H1 (cell line): Measurements from ENCODE around the gene STRN. TPM values are rescaled to one million over a fixed set of nuclear protein-coding genes. Genes with fewer than 3 reads are reported as not detected.

Experiments
- CTCF ChIA-PET: fragments of 300-600 bp; sonication (Branson Sonifier 250); formaldehyde crosslinking; loops from one replicate; lab custom pipeline; 2021; ENCODE audit not compliant: partially characterized antibody; lab: Charles Lee
- POLR2A ChIA-PET: fragments of 300-600 bp; sonication (Branson Sonifier 250); formaldehyde crosslinking; loops from one replicate; lab custom pipeline; 2021; ENCODE audit warnings: inconsistent platforms; ENCODE audit not compliant: partially characterized antibody; lab: Charles Lee
- DNase-seq, 2 experiments: peaks; one replicate each; pipeline versions ENCODE4 v3.0.0 to v3.0.0-alpha.2; 2010 to 2022; ENCODE audit warnings: low spot score in 2 of 2, low read depth in 1 of 2, mixed read lengths in 1 of 2
- FAIRE-seq: peaks from 2 replicates; lab custom pipeline; 2011; peaks lifted over from hg19 to GRCh38; lab: Jason Lieb, UNC
- H2AFZ ChIP-seq: 2 replicates; pipeline ENCODE4 v1.8.1; 2012; ENCODE audit warnings: low read length, inconsistent platforms
- H2AK5ac ChIP-seq: 2 replicates; pipeline ENCODE4 v1.6.1; 2013; ENCODE audit warnings: low read depth, low read length
- H2BK120ac ChIP-seq: replicated peaks from 2 replicates; pipeline ENCODE3; 2013; ENCODE audit warnings: low read depth, low read length, inconsistent platforms
- H2BK12ac ChIP-seq: 2 replicates; pipeline ENCODE4 v1.6.1; 2013; ENCODE audit warnings: low read depth, low read length
- H2BK15ac ChIP-seq: 2 replicates; pipeline ENCODE4 v1.6.1; 2013; ENCODE audit warnings: low read length
- H2BK20ac ChIP-seq: 2 replicates; pipeline ENCODE4 v1.6.1; 2013; ENCODE audit warnings: low read length
- H2BK5ac ChIP-seq: 2 replicates; pipeline ENCODE4 v1.6.1; 2013; ENCODE audit warnings: low read depth, low read length
- H3K14ac ChIP-seq: 2 replicates; pipeline ENCODE4 v1.6.1; 2013; ENCODE audit warnings: inconsistent platforms; ENCODE audit not compliant: insufficient read length
- H3K18ac ChIP-seq: 2 replicates; pipeline ENCODE4 v1.6.1; 2013; ENCODE audit warnings: low read length; ENCODE audit errors: extremely low read depth
- H3K23ac ChIP-seq: 2 replicates; pipeline ENCODE4 v1.6.1; 2013; ENCODE audit warnings: inconsistent platforms; ENCODE audit not compliant: insufficient read length
- H3K23me2 ChIP-seq: 2 replicates; pipeline ENCODE4 v1.6.1; 2013; ENCODE audit warnings: low read depth, low read length
- H3K27ac ChIP-seq: 2 replicates; pipeline ENCODE4 v1.6.1; 2011; ENCODE audit warnings: low read depth, low read length, inconsistent platforms
- H3K27me3 ChIP-seq, 4 experiments: replicated peaks in 1 of 4; 1 replicate in 1 of 4; 2 replicates in 3 of 4; pipeline versions ENCODE4 v1.6.1 to v1.8.1; 2011 to 2013; ENCODE audit warnings: low read length in 3 of 4, mild to moderate bottlenecking in 3 of 4, inconsistent platforms in 2 of 4, mixed read lengths in 2 of 4, moderate library complexity in 1 of 4; ENCODE audit not compliant: control insufficient read depth in 3 of 4, insufficient read depth in 3 of 4; ENCODE audit errors: extremely low read depth in 1 of 4
- H3K36me3 ChIP-seq, 4 experiments: 2 replicates each; pipeline versions ENCODE4 v1.6.1 to v1.8.1; 2011 to 2013; ENCODE audit warnings: mild to moderate bottlenecking in 4 of 4, low read length in 3 of 4, moderate library complexity in 2 of 4, control low read depth in 1 of 4, inconsistent platforms in 1 of 4; ENCODE audit not compliant: insufficient read depth in 4 of 4, control insufficient read depth in 2 of 4
- H3K4ac ChIP-seq: replicated peaks from 2 replicates; pipeline ENCODE3; 2013; ENCODE audit warnings: low read length, low read depth, mixed read lengths, inconsistent platforms; ENCODE audit not compliant: insufficient read length
- H3K4me1 ChIP-seq, 4 experiments: replicated peaks in 1 of 4; 1 replicate in 1 of 4; 2 replicates in 3 of 4; pipeline versions ENCODE4 v1.6.1 to v1.8.1; 2011 to 2013; ENCODE audit warnings: low read length in 3 of 4, inconsistent platforms in 2 of 4, mixed read lengths in 1 of 4; ENCODE audit not compliant: insufficient read depth in 4 of 4, control insufficient read depth in 3 of 4
- H3K4me2 ChIP-seq, 2 experiments: 2 replicates each; pipeline versions ENCODE4 v1.6.1 to v1.8.1; 2011 to 2013; ENCODE audit warnings: low read depth in 2 of 2, low read length in 2 of 2, control low read depth in 1 of 2, inconsistent platforms in 1 of 2, mild to moderate bottlenecking in 1 of 2; ENCODE audit not compliant: insufficient read depth in 1 of 2
- H3K4me3 ChIP-seq, 4 experiments: fragments of 200-600, 300-600 bp in 1 of 4; sonication (generic), shearing (Covaris generic), sonication (Bioruptor Twin) in 1 of 4; 2 replicates each; pipeline versions ENCODE4 v1.5.1 to v1.8.1; 2011 to 2016; ENCODE audit warnings: low read length in 4 of 4, low read depth in 3 of 4, control low read depth in 2 of 4, inconsistent platforms in 2 of 4, mild to moderate bottlenecking in 2 of 4, mixed read lengths in 1 of 4, moderate library complexity in 1 of 4; ENCODE audit not compliant: insufficient read depth in 2 of 4; ENCODE audit errors: extremely low read depth in 1 of 4
- H3K56ac ChIP-seq: replicated peaks from 2 replicates; pipeline ENCODE3; 2013; ENCODE audit warnings: low read depth, mild to moderate bottlenecking, mixed read lengths, low read length, inconsistent platforms; ENCODE audit not compliant: insufficient read length
- H3K79me1 ChIP-seq: 2 replicates; pipeline ENCODE4 v1.6.1; 2013; ENCODE audit warnings: low read depth, low read length, control low read depth
- H3K79me2 ChIP-seq, 2 experiments: 2 replicates each; pipeline versions ENCODE4 v1.6.1 to v1.8.1; 2012 to 2013; ENCODE audit warnings: low read length in 2 of 2, mild to moderate bottlenecking in 2 of 2, inconsistent platforms in 1 of 2; ENCODE audit not compliant: insufficient read depth in 2 of 2, control insufficient read depth in 1 of 2
- H3K9ac ChIP-seq, 4 experiments: replicated peaks in 1 of 4; 1 replicate in 1 of 4; 2 replicates in 3 of 4; pipeline versions ENCODE4 v1.6.1 to v1.8.1; 2011 to 2013; ENCODE audit warnings: low read depth in 3 of 4, low read length in 3 of 4, control low read depth in 2 of 4, mild to moderate bottlenecking in 2 of 4, moderate library complexity in 2 of 4, inconsistent platforms in 1 of 4; ENCODE audit errors: extremely low read depth in 1 of 4
- H3K9me3 ChIP-seq, 2 experiments: 2 replicates each; pipeline versions ENCODE4 v1.6.1 to v1.8.1; 2012 to 2013; ENCODE audit warnings: mild to moderate bottlenecking in 2 of 2, moderate library complexity in 2 of 2, control low read depth in 1 of 2, inconsistent platforms in 1 of 2, low read depth in 1 of 2, low read length in 1 of 2, mixed read lengths in 1 of 2; ENCODE audit not compliant: insufficient read depth in 2 of 2
- H4K20me1 ChIP-seq, 2 experiments: replicated peaks in 1 of 2; 2 replicates each; pipeline versions ENCODE3 to v1.8.1; 2011 to 2013; ENCODE audit warnings: inconsistent platforms in 2 of 2, low read length in 2 of 2, mild to moderate bottlenecking in 1 of 2; ENCODE audit not compliant: insufficient read depth in 2 of 2, control insufficient read depth in 1 of 2
- H4K5ac ChIP-seq: 2 replicates; pipeline ENCODE4 v1.6.1; 2013; ENCODE audit warnings: low read length, low read depth, mixed read lengths, inconsistent platforms; ENCODE audit not compliant: insufficient read length
- H4K8ac ChIP-seq: 2 replicates; pipeline ENCODE4 v1.8.0; 2013; ENCODE audit warnings: mild to moderate bottlenecking, moderate library complexity, low read length, inconsistent platforms; ENCODE audit not compliant: insufficient read depth; ENCODE audit errors: extremely low read depth
- H4K91ac ChIP-seq: replicated peaks from 2 replicates; pipeline ENCODE3; 2013; ENCODE audit warnings: low read length, mixed read lengths, inconsistent platforms; ENCODE audit not compliant: insufficient read length
- CBX8 ChIP-seq: fragments of 300-800, 300-1000 bp; sonication (generic); IDR thresholded peaks from 2 replicates; pipeline ENCODE4 v1.7.1; 2016; ENCODE audit warnings: low read depth, low read length, borderline replicate concordance
- EZH2 ChIP-seq: fragments of 200-600 bp; sonication (generic); IDR thresholded peaks from 2 replicates; pipeline ENCODE4 v1.7.1; 2012; ENCODE audit warnings: low read depth, mild to moderate bottlenecking, moderate library complexity, low read length, inconsistent platforms; ENCODE audit not compliant: severe bottlenecking
- GABPA ChIP-seq: IDR thresholded peaks from 2 replicates; pipeline ENCODE4 v1.6.1; 2011; ENCODE audit warnings: mild to moderate bottlenecking, low read length, moderate library complexity, borderline replicate concordance; ENCODE audit not compliant: insufficient read depth
- SIN3A ChIP-seq, 2 experiments: IDR thresholded peaks in 1 of 2; conservative IDR thresholded peaks in 1 of 2; 2 replicates each; pipeline ENCODE4 v1.6.1; 2011 to 2012; ENCODE audit warnings: low read length in 2 of 2, improper control_type of control experiment in 1 of 2, low read depth in 1 of 2, mild to moderate bottlenecking in 1 of 2
- TEAD4 ChIP-seq: IDR thresholded peaks from 2 replicates; pipeline ENCODE4 v1.6.1; 2012; ENCODE audit warnings: low read depth, low read length, inconsistent platforms, mixed read lengths
- YY1 ChIP-seq: IDR thresholded peaks from 2 replicates; pipeline ENCODE4 v1.6.1; 2011; ENCODE audit warnings: low read depth, mild to moderate bottlenecking, low read length
- whole genome bisulfite sequencing, 2 experiments: shearing (Covaris generic) in 1 of 2; methylation state at CpG; one replicate each; pipeline versions ENCODE4 v1.1.6 to v1.1.7; 2013 to 2015; ENCODE audit warnings: low lambda C conversion rate in 2 of 2, mixed read lengths in 2 of 2, inconsistent platforms in 1 of 2, low coverage in 1 of 2, missing lambda C conversion rate in 1 of 2; ENCODE audit not compliant: insufficient replicate concordance in 2 of 2, insufficient coverage in 1 of 2, insufficient read length in 1 of 2; ENCODE audit errors: extremely low coverage in 1 of 2, missing lambda C conversion rate in 1 of 2; 5-methylcytosine and 5-hydroxymethylcytosine counted together
- polyA plus RNA-seq, 7 experiments: library from polyadenylated mRNA; depleted of rRNA in 3 of 7; stranded (reverse) in 5 of 7; unstranded in 2 of 7; fragments of >200 nt in 5 of 7; fragments of 200-250 nt in 2 of 7; gene quantifications; 1 replicate in 5 of 7; 2 replicates in 1 of 7; 4 replicates in 1 of 7; pipeline versions ENCODE4 v1.2.1 to v1.2.3, GENCODE V29; 2011 to 2013; ENCODE audit warnings: missing spikeins in 2 of 7, mixed read lengths in 2 of 7
- total RNA-seq: library from RNA; stranded (reverse); fragmentation: NEBNext Ultra II Directional; extraction: Animal tissue kit (Norgen Biotek cat#: 25700); gene quantifications from 2 replicates; pipeline ENCODE4 v1.2.1, GENCODE V29; 2021
- TF ChIP-seq, protein P1 (sequence below): IDR thresholded peaks from 2 replicates; pipeline ENCODE4 v1.6.1; 2012; ENCODE audit warnings: inconsistent platforms
- TF ChIP-seq, protein P2 (sequence below): IDR thresholded peaks from 2 replicates; pipeline ENCODE4 v1.6.1; 2011; ENCODE audit warnings: low read length, improper control_type of control experiment

STRN gene
- total and polyA plus RNA-seq, 2 of the 8 experiments (the other 6 are each of a cell fraction or from before 2014, with no cell fraction given), result 8.3 to 47.0 TPM

DNA sequence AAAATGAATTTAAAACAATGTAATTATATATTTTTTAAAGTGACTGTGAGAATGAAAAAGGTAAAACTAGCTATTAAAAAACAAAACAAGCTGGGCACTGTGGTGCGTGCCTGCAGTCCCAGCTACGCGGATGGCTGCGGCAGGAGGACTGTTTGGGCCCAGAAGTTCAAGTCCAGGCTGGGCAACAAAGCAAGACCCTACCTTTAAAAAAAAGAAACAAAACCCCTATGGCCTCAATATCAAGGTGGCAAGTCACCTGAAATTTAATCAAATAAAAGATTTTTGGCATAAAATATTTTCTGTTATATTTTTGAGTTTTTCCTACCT is 46.9 kb upstream of the STRN start:
- 97% methylated on average over 4 of the region's 4 CpGs; no CpG with 5 or more reads in 1 of the 2 experiments for WGBS, 2 experiments
- H2BK5ac ChIP-seq, result no peak overlapping the region
- H3K4me2 ChIP-seq, result no peak overlapping the region
- H3K23me2 ChIP-seq, result no peaks in the 10 kb centered on the region
- H3K4me1 ChIP-seq, result no peaks in the 10 kb centered on the region
- no peak overlapping the region for H3K14ac ChIP-seq
- no peak overlapping the region for H3K9ac ChIP-seq
- no peak overlapping the region for H2AFZ ChIP-seq
- H3K27ac ChIP-seq, result no peak overlapping the region
- FAIRE-seq (no peak), DNase-seq (no peak)
- POLR2A ChIA-PET, result no interaction called here
- no peak overlapping the region for H3K56ac ChIP-seq
- no peaks in the 10 kb centered on the region for H3K27me3 ChIP-seq
- no peak overlapping the region for H4K8ac ChIP-seq
- no peak overlapping the region for H2AK5ac ChIP-seq
- no peak overlapping the region for H2BK12ac ChIP-seq
- CTCF ChIA-PET, result interaction anchor here (2.1 kb wide), 1 partner anchor 10 kb away, joined by 5 read pairs; no protein-coding TSS in a partner anchor
- H3K36me3 ChIP-seq, result peaks cover 0 to 8% (median 2%) of the 10 kb centered on the region in 4 experiments; a peak in 3 of 8 replicates
- H3K9me3 ChIP-seq, result no peaks in the 10 kb centered on the region
- no peaks in the 10 kb centered on the region for H3K79me2 ChIP-seq
- no peak overlapping the region for H3K18ac ChIP-seq
- no peaks in the 10 kb centered on the region for H4K20me1 ChIP-seq
- H4K91ac ChIP-seq, result no peak overlapping the region
- no peak overlapping the region for H3K4ac ChIP-seq
- no peak overlapping the region for H3K23ac ChIP-seq
- H2BK15ac ChIP-seq, result no peak overlapping the region
- no peaks in the 10 kb centered on the region for H3K79me1 ChIP-seq
- H4K5ac ChIP-seq, result no peak overlapping the region
- no peak overlapping the region for H3K4me3 ChIP-seq
- no peak overlapping the region for H2BK20ac ChIP-seq
- H2BK120ac ChIP-seq, result no peak overlapping the region
- no peak for TF ChIP-seq TEAD4
- TF ChIP-seq, protein P1, sequence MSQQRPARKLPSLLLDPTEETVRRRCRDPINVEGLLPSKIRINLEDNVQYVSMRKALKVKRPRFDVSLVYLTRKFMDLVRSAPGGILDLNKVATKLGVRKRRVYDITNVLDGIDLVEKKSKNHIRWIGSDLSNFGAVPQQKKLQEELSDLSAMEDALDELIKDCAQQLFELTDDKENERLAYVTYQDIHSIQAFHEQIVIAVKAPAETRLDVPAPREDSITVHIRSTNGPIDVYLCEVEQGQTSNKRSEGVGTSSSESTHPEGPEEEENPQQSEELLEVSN, result no peak
- TF ChIP-seq SIN3A (conservative IDR thresholded peaks at IDR 0.05 in 1 of 2, IDR thresholded peaks at IDR 0.05 in 1 of 2; ENCODE audit: low read depth in 1 of 2, low read length in 2 of 2), result no peak
- no peak for TF ChIP-seq YY1
- TF ChIP-seq, protein P2, sequence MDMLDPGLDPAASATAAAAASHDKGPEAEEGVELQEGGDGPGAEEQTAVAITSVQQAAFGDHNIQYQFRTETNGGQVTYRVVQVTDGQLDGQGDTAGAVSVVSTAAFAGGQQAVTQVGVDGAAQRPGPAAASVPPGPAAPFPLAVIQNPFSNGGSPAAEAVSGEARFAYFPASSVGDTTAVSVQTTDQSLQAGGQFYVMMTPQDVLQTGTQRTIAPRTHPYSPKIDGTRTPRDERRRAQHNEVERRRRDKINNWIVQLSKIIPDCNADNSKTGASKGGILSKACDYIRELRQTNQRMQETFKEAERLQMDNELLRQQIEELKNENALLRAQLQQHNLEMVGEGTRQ, result no peak
- TF ChIP-seq GABPA, result no peak
- no peak for TF ChIP-seq EZH2
- TF ChIP-seq CBX8, result no peak
